Cardiac muscle cell (in vitro differentiated cells and primary cell): ENCODE measurements around the gene MB. TPM values are rescaled to one million over a fixed set of nuclear protein-coding genes. Genes with fewer than 3 reads are reported as not detected.

Experiments used
- DNase-seq, 2 donors: peaks; one replicate each; pipeline versions ENCODE4 v3.0.0 to v3.0.0-alpha.2; 2010 to 2017; ENCODE audit warnings: low read depth in 1 of 2, low spot score in 1 of 2
- H3K27ac ChIP-seq: fragments of 200-600 bp; sonication (generic); 2 replicates; pipeline ENCODE4 v1.5.1; 2016
- H3K27me3 ChIP-seq: fragments of 200-600 bp; sonication (generic); 2 replicates; pipeline ENCODE4 v1.6.0; 2016; ENCODE audit warnings: control low read depth
- H3K36me3 ChIP-seq: fragments of 200-600 bp; sonication (generic); 2 replicates; pipeline ENCODE4 v1.5.1; 2016; ENCODE audit warnings: control low read depth
- H3K4me1 ChIP-seq: fragments of 200-600 bp; sonication (generic); 2 replicates; pipeline ENCODE4 v1.8.1; 2017; ENCODE audit warnings: low read depth, mild to moderate bottlenecking, mixed run types
- H3K4me3 ChIP-seq: fragments of 200-600 bp; sonication (generic); 2 replicates; pipeline ENCODE4 v1.5.1; 2016; ENCODE audit warnings: mild to moderate bottlenecking
- H3K9me3 ChIP-seq: fragments of 200-600 bp; sonication (generic); 2 replicates; pipeline ENCODE4 v1.5.1; 2017; ENCODE audit warnings: low read depth, mild to moderate bottlenecking, control low read depth
- polyA plus RNA-seq: library from polyadenylated mRNA; unstranded; fragments of >200 nt; fragmentation: Nextera tagmentation; extraction: Ambion mirVana; gene quantifications from 2 replicates; pipeline ENCODE4 v1.2.1, GENCODE V29; 2016
- total RNA-seq: library from RNA; depleted of rRNA; stranded (reverse); fragments of >200 nt; gene quantifications from 2 replicates; pipeline ENCODE4 v1.2.3, GENCODE V29; 2016
- TF ChIP-seq, protein P1 (sequence below): IDR thresholded peaks from 2 replicates; pipeline ENCODE4 v1.5.1; 2012; ENCODE audit warnings: low read depth, mild to moderate bottlenecking, low read length

The MB gene
- total and polyA plus RNA-seq, 2 experiments from 2014 or later: 829 to 1,065 TPM

DNA sequence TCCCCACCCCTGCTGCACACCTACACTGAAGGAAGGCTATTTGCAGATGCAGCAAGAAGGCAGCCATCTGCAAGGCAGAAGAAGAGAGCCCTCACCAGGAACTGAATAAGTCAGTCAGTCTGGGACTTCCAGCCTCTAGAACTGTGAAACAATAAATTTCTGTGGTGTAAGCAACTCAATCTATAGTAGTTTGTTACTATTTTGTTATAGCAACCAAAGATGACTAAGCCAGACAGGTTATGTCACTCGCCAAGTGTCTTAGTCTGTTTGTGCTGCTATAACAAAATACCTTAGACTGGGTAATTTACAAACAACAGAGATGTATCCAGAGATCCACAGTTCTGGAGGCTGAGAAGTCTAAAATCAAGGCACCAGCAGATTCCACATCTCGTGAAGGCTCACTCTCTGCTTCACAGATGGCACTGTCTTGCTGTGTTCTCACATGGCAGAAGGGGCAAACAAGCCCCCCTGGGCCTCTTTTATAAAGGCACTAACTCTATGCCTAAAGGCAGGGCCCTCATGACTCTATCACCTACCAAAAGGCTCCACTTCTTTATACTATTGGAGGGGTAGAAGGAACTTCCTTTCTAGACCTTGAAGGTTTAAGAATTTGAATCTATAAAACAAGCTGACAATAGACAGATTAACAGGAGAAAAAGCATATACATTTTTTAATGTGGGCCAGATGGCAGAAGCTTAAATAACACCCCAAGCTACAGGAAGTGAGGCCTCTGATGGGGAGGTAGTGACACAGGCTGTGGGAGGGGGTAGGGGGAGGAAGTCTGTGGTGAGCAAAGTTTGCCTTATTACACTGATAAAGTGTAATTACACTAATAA is 43.4 kb upstream of the MB start:
- DNase-seq: peak in 1 of 2 donors; percentile 35
- no peaks in the 10 kb centered on the region for H3K4me1 ChIP-seq
- no peak overlapping the region for H3K27ac ChIP-seq
- TF ChIP-seq, protein P1, sequence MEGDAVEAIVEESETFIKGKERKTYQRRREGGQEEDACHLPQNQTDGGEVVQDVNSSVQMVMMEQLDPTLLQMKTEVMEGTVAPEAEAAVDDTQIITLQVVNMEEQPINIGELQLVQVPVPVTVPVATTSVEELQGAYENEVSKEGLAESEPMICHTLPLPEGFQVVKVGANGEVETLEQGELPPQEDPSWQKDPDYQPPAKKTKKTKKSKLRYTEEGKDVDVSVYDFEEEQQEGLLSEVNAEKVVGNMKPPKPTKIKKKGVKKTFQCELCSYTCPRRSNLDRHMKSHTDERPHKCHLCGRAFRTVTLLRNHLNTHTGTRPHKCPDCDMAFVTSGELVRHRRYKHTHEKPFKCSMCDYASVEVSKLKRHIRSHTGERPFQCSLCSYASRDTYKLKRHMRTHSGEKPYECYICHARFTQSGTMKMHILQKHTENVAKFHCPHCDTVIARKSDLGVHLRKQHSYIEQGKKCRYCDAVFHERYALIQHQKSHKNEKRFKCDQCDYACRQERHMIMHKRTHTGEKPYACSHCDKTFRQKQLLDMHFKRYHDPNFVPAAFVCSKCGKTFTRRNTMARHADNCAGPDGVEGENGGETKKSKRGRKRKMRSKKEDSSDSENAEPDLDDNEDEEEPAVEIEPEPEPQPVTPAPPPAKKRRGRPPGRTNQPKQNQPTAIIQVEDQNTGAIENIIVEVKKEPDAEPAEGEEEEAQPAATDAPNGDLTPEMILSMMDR: no peak
- H3K4me3 ChIP-seq: no peak overlapping the region
- H3K36me3 ChIP-seq: no peaks in the 10 kb centered on the region
- peaks cover 3% of the 10 kb centered on the region for H3K9me3 ChIP-seq
- no peaks in the 10 kb centered on the region for H3K27me3 ChIP-seq

DNA sequence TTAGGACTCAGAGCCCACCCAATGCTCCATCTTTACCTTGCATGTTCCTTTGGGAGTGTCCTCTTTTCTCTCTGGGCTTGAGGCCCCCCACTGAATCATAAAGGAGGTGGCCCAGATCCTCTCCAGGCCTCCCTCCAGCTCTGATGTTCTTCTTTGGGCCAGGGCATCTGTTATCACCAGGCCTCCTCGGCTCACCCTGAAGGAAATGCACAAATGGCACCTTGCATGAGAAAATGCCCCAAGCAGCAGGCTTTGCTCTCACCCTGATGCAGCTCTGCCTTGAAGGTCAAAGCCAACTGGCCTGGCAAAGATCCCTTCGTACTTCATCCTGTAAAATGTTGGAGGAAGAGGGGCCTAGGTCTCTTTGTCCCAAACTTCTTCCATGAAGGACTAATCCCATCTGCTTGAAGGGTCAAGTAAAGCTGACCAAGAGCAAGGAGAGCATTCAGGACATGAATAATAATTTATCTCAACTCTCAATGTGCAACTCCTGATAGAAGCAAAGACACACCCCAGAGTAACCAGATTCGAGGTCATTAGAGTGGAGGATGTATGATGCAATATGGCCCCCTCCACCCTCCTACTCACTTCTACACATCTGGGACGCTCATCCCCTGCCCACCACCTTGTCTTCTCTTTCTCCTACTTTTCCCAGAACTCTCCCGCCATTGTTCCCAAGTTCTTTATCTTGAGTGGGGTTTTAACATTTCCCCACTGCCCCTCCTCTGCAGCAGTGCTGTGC is 40.6 kb upstream of the MB start:
- TF ChIP-seq, protein P1: no peak
- H3K36me3 ChIP-seq: no peaks in the 10 kb centered on the region
- no peaks in the 10 kb centered on the region for H3K27me3 ChIP-seq
- H3K4me3 ChIP-seq: no peak overlapping the region
- no peaks in the 10 kb centered on the region for H3K9me3 ChIP-seq
- DNase-seq: no peak
- no peaks in the 10 kb centered on the region for H3K4me1 ChIP-seq
- no peak overlapping the region for H3K27ac ChIP-seq

DNA sequence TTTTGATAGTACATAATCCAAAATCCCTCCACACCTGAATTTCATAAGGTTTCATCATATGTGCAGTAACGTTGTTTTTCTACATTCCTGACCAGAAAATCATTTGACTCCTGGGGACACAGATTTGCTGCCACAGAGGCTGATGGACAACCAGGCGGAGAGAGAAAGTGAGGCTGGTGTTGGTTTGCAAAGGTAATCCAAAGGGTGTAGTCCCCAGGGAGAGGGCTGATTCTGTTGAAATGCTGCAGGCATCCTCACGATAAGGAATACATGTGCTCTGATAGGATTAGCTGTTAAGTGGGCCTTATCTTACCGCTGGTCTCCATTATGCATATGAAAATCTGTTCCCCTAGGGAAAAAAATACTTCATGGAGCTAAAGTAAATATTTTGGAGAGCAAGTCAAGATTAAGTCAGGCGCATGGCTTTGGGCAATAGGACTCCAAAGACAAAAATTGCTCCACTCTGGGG is 39.2 kb upstream of the MB start:
- TF ChIP-seq, protein P1: no peak
- no peaks in the 10 kb centered on the region for H3K4me1 ChIP-seq
- H3K36me3 ChIP-seq: no peaks in the 10 kb centered on the region
- no peaks in the 10 kb centered on the region for H3K27me3 ChIP-seq
- H3K9me3 ChIP-seq: no peaks in the 10 kb centered on the region
- H3K4me3 ChIP-seq: no peak overlapping the region
- peak in 1 of 2 donors; percentile 26 for DNase-seq
- H3K27ac ChIP-seq: no peak overlapping the region

DNA sequence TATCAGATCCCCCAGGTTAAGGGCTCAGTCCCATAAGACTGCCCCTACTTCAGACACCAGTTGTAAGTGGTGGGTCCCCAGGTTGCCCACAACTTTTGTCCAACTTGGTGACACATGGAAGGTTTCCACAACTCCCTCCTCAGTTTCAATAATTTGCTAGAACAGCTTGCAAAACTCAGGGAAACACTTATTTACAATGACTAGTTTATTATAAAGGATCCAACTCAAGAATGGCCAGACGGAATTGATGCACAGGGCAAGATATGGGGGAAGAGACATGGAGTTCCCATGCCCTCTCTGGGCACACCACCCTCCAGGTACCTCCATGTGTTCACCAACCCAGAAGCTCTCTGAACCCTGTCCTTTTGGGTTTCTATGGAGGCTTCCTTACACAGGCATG is 36.7 kb upstream of the MB start:
- Histone ChIP-seq H3K36me3 (no peaks in the 10 kb centered on the region), H3K4me3 (no peak overlapping the region), H3K9me3 (no peaks in the 10 kb centered on the region), H3K27me3 (no peaks in the 10 kb centered on the region), H3K4me1 (no peaks in the 10 kb centered on the region), H3K27ac (no peak overlapping the region)
- DNase-seq: no peak
- TF ChIP-seq, protein P1: no peak

DNA sequence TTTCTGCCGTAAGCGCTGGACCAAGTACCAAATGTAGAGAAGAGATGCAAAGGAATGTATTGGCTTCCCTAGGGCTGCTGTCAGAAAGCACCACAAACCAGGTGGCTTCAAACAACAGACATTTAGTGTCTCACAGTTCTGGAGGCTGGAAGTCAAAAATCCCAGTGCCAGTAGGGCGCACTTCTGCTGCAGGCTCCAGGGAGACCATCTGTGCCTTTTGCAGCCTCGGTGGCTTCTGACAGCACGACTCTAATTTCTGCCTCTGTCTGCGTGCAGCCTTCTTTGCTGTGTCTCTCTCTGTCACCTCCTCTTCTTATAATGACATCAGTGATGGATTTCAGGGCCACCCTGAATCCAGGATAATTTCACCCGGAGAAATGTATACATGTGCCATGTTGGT is 34.0 kb upstream of the MB start:
- Histone ChIP-seq H3K4me3 (no peak overlapping the region), H3K36me3 (no peaks in the 10 kb centered on the region), H3K27ac (no peak overlapping the region), H3K4me1 (no peaks in the 10 kb centered on the region), H3K27me3 (no peaks in the 10 kb centered on the region), H3K9me3 (no peaks in the 10 kb centered on the region)
- no peak for DNase-seq
- TF ChIP-seq, protein P1: no peak
